Natural killer cell (primary cell): ENCODE measurements around the gene UNC13C. TPM values are rescaled to one million over a fixed set of nuclear protein-coding genes. Genes with fewer than 3 reads are reported as not detected.

ENCODE experiments used
- ATAC-seq, 3 donors: fragments of 150-1000 bp in 2 of 3; fragments of 200-7000 bp in 1 of 3; cut with Tn5 transposase; 1 replicate in 1 of 3; 2 replicates in 2 of 3; pipeline ENCODE4 v1.10.0; 2021; ENCODE audit warnings: mild to moderate bottlenecking in 2 of 3, moderate library complexity in 2 of 3
- DNase-seq, 2 donors: peaks; one replicate each; pipeline versions ENCODE4 v3.0.0 to v3.0.0-alpha.2; 2013 to 2021; ENCODE audit warnings: mixed read lengths in 1 of 2
- H3K27ac ChIP-seq: one replicate; pipeline ENCODE4 v1.5.1; 2013; ENCODE audit warnings: mild to moderate bottlenecking, low read length
- H3K27me3 ChIP-seq: one replicate; pipeline ENCODE4 v1.6.1; 2013; ENCODE audit warnings: low read length; ENCODE audit not compliant: control insufficient read depth, insufficient read depth
- H3K36me3 ChIP-seq: one replicate; pipeline ENCODE4 v1.6.1; 2013; ENCODE audit warnings: low read length; ENCODE audit not compliant: control insufficient read depth, insufficient read depth
- H3K4me1 ChIP-seq: one replicate; pipeline ENCODE4 v1.6.1; 2013; ENCODE audit warnings: low read length; ENCODE audit not compliant: control insufficient read depth, insufficient read depth
- H3K4me3 ChIP-seq: one replicate; pipeline ENCODE4 v1.5.1; 2013; ENCODE audit warnings: low read length
- H3K9me3 ChIP-seq: one replicate; pipeline ENCODE4 v1.6.1; 2013; ENCODE audit warnings: low read length; ENCODE audit not compliant: control insufficient read depth, insufficient read depth
- H3K27ac Mint-ChIP-seq, 2 donors: one replicate each; pipeline ENCODE4 v1.8.0; 2022; ENCODE audit warnings: mild to moderate bottlenecking in 2 of 2, mixed read lengths in 2 of 2, moderate library complexity in 1 of 2
- H3K27me3 Mint-ChIP-seq, 2 donors: one replicate each; pipeline ENCODE4 v1.8.0; 2022; ENCODE audit warnings: low read depth in 2 of 2, mixed read lengths in 2 of 2
- H3K36me3 Mint-ChIP-seq: one replicate; pipeline ENCODE4 v1.8.0; 2022; ENCODE audit warnings: mixed read lengths
- H3K4me1 Mint-ChIP-seq, 2 donors: one replicate each; pipeline ENCODE4 v1.8.0; 2022; ENCODE audit warnings: mixed read lengths in 2 of 2
- H3K4me3 Mint-ChIP-seq: one replicate; pipeline ENCODE4 v1.8.0; 2022; ENCODE audit warnings: mild to moderate bottlenecking, moderate library complexity, mixed read lengths
- H3K9me3 Mint-ChIP-seq, 2 donors: one replicate each; pipeline ENCODE4 v1.8.0; 2022; ENCODE audit warnings: mixed read lengths in 2 of 2
- WGBS: methylation state at CpG from one replicate; pipeline ENCODE4 v1.1.7; 2013; ENCODE audit warnings: missing lambda C conversion rate; ENCODE audit not compliant: insufficient coverage; 5-methylcytosine and 5-hydroxymethylcytosine counted together
- intact Hi-C: fragments of 100-400 bp; cut with micrococcal nuclease; formaldehyde crosslinking; loops from one replicate; pipeline ENCODE4 v1.14.2; 2022
- total RNA-seq, 4 donors: library from RNA; stranded (reverse); fragments of 120-200 nt in 1 of 4; gene quantifications; one replicate each; pipeline versions ENCODE4 v1.2.3 to v1.2.4, GENCODE V29; 2013 to 2022
- TF ChIP-seq, protein P1 (sequence below): fragments of 200-600 bp; IDR thresholded peaks from one replicate; pipeline ENCODE4 v1.8.0; 2022; ENCODE audit warnings: antibody characterized with exemption

The UNC13C gene
- total RNA-seq, 3 donors from 2014 or later (not counting 1 experiment from before 2014, with no cell fraction given): not detected

DNA sequence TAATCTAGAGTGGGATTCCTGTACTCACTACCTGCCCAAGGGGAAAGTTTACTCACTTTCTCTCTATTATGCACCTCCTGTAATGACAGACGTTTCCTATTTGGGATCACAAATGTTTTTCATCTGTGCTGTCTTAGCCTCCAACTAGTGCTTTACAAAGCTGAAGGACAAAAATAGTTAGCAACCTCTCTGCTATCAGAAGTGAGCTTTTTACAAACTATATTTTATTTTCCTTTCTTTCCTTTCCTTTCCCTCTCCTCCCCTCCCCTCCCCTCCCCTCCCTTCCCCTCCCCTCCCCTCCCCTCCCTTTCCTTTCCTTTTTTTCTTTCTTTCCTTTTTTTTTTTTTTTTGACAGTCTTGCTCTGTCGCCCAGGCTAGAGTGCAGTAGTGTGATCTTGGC, 130.8 kb downstream of the UNC13C start:
- Mint-ChIP-seq H3K27me3 (no peaks in the 10 kb centered on the region), H3K4me1 (no peaks in the 10 kb centered on the region), H3K36me3 (no peaks in the 10 kb centered on the region), H3K27ac (no peak overlapping the region), H3K4me3 (no peak overlapping the region), H3K9me3 (peaks cover 0 to 3% of the 10 kb centered on the region in 2 donors)
- H3K27ac ChIP-seq: no peak overlapping the region
- DNase-seq: no peak
- ATAC-seq: no peak
- intact Hi-C loops: no loop called here
- no peaks in the 10 kb centered on the region for H3K27me3 ChIP-seq
- H3K4me3 ChIP-seq: no peak overlapping the region
- H3K9me3 ChIP-seq: no peaks in the 10 kb centered on the region
- WGBS: 57% methylated on average over 1 of the region's 2 CpGs
- H3K36me3 ChIP-seq: no peaks in the 10 kb centered on the region
- TF ChIP-seq, protein P1, sequence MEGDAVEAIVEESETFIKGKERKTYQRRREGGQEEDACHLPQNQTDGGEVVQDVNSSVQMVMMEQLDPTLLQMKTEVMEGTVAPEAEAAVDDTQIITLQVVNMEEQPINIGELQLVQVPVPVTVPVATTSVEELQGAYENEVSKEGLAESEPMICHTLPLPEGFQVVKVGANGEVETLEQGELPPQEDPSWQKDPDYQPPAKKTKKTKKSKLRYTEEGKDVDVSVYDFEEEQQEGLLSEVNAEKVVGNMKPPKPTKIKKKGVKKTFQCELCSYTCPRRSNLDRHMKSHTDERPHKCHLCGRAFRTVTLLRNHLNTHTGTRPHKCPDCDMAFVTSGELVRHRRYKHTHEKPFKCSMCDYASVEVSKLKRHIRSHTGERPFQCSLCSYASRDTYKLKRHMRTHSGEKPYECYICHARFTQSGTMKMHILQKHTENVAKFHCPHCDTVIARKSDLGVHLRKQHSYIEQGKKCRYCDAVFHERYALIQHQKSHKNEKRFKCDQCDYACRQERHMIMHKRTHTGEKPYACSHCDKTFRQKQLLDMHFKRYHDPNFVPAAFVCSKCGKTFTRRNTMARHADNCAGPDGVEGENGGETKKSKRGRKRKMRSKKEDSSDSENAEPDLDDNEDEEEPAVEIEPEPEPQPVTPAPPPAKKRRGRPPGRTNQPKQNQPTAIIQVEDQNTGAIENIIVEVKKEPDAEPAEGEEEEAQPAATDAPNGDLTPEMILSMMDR: no peak
- H3K4me1 ChIP-seq: no peaks in the 10 kb centered on the region

DNA sequence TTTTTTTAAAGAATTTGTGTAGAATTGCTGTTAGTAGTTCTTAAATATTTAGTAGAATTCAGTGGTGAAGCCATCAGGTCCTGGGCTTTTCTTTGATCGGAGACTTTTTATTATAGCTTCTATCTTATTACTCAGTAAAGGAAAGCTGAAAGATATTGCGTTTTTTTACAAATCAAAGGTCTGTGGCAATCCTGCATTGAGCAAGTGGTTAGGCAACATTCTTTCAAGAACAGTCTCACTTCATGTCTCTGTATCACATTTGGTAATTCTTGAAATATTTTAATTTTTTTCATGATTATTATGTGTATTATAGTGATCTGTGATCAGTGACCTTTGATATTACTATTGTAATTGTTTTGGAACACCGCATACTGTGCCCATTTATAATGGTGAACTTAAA, 140.8 kb downstream of the UNC13C start:
- no peak overlapping the region for H3K27ac Mint-ChIP-seq
- DNase-seq (no peak), ATAC-seq (no peak)
- H3K36me3 Mint-ChIP-seq: no peaks in the 10 kb centered on the region
- no peaks in the 10 kb centered on the region for H3K27me3 Mint-ChIP-seq
- Histone ChIP-seq H3K27ac (no peak overlapping the region), H3K4me3 (no peak overlapping the region), H3K27me3 (no peaks in the 10 kb centered on the region), H3K9me3 (no peaks in the 10 kb centered on the region), H3K36me3 (no peaks in the 10 kb centered on the region), H3K4me1 (no peaks in the 10 kb centered on the region)
- H3K4me1 Mint-ChIP-seq: no peaks in the 10 kb centered on the region
- 90% methylated on average over 2 of the region's 3 CpGs for WGBS
- intact Hi-C loops: no loop called here
- H3K9me3 Mint-ChIP-seq: peaks cover 5 to 11% of the 10 kb centered on the region in 2 donors
- TF ChIP-seq, protein P1: no peak
- H3K4me3 Mint-ChIP-seq: no peak overlapping the region

DNA sequence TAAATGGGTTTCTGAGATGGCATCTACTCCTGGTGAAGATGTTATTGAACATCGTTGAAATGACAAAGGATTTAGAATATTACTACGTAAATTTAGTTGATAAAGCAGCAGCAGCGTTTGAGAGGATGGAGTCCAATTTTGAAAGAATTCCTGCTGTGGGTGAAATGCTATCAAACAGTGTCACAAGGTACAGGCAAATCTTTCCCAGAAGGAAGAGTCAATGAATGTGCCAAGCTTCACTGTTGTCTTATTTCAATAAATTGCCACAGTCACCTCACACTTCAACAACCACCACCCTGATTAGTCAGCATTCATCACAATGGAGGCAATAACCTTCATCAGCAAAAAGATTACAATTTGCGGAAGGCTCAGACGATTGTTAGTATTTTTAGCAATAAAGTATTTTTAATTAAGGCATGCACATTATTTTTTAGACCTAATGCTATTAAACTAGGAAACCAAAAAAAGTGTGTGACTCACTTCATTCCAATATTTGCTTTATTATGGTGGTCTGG, 142.8 kb downstream of the UNC13C start:
- peaks cover 5 to 11% of the 10 kb centered on the region in 2 donors for H3K9me3 Mint-ChIP-seq
- Histone ChIP-seq H3K4me3 (no peak overlapping the region), H3K27me3 (no peaks in the 10 kb centered on the region), H3K27ac (no peak overlapping the region), H3K4me1 (no peaks in the 10 kb centered on the region), H3K36me3 (no peaks in the 10 kb centered on the region), H3K9me3 (no peaks in the 10 kb centered on the region)
- no peaks in the 10 kb centered on the region for H3K4me1 Mint-ChIP-seq
- H3K4me3 Mint-ChIP-seq: no peak overlapping the region
- 94% methylated on average over 4 of the region's 5 CpGs for WGBS
- TF ChIP-seq, protein P1: no peak
- no peak overlapping the region for H3K27ac Mint-ChIP-seq
- intact Hi-C loops: no loop called here
- DNase-seq (no peak), ATAC-seq (no peak)
- H3K36me3 Mint-ChIP-seq: no peaks in the 10 kb centered on the region
- H3K27me3 Mint-ChIP-seq: no peaks in the 10 kb centered on the region

DNA sequence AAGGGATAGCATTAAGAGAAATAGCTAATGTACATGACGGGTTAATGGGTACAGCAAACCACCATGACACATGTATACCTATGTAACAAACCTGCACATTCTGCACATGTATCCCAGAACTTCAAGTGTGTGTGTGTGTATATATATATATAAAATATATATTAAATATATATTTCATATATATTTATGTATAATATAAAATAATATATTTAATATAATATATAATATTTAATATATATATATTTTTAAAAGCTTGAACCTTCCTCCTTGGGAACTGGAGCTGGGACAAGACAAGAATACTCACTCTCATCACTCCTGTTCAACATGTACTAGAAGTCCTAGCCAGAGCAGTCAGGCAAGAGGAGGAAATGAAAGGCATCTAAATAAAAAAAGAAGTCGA, 149.3 kb downstream of the UNC13C start:
- no peaks in the 10 kb centered on the region for H3K4me1 ChIP-seq
- no peak overlapping the region for H3K27ac ChIP-seq
- H3K4me3 ChIP-seq: no peak overlapping the region
- 100% methylated on average over 1 of the region's 2 CpGs for WGBS
- H3K4me3 Mint-ChIP-seq: no peak overlapping the region
- H3K36me3 ChIP-seq: no peaks in the 10 kb centered on the region
- H3K9me3 ChIP-seq: no peaks in the 10 kb centered on the region
- no peaks in the 10 kb centered on the region for H3K27me3 Mint-ChIP-seq
- H3K27ac Mint-ChIP-seq: no peak overlapping the region
- no peaks in the 10 kb centered on the region for H3K4me1 Mint-ChIP-seq
- intact Hi-C loops: no loop called here
- ATAC-seq (no peak), DNase-seq (no peak)
- peaks cover 0 to 2% of the 10 kb centered on the region in 2 donors for H3K9me3 Mint-ChIP-seq
- H3K27me3 ChIP-seq: no peaks in the 10 kb centered on the region
- TF ChIP-seq, protein P1: no peak
- no peaks in the 10 kb centered on the region for H3K36me3 Mint-ChIP-seq
